DOHH2 (cell line): ENCODE results near the gene SLC1A1.
A peak's percentile ranks its signal among the peaks of the same experiment; 100 is the strongest.

Source experiments
- H3F3A ChIP-seq: fragments of 200-600 bp; sonication (generic), shearing (Covaris generic); 2 replicates; pipeline ENCODE4 v1.6.0; 2016; ENCODE audit warnings: antibody characterized with exemption, mild to moderate bottlenecking; ENCODE audit not compliant: control insufficient read depth, insufficient read depth
- H3K27ac ChIP-seq: fragments of 200-600 bp; sonication (generic); 2 replicates; pipeline ENCODE4 v1.5.1; 2014; ENCODE audit warnings: low read depth, mild to moderate bottlenecking, low read length, moderate library complexity
- H3K27me3 ChIP-seq: fragments of 200-600 bp; sonication (generic); 2 replicates; pipeline ENCODE4 v1.6.1; 2014; ENCODE audit warnings: mild to moderate bottlenecking, low read length, mixed read lengths; ENCODE audit not compliant: control insufficient read depth
- H3K36me3 ChIP-seq: fragments of 200-600 bp; sonication (generic); 2 replicates; pipeline ENCODE4 v1.6.1; 2014; ENCODE audit warnings: mild to moderate bottlenecking, low read length, moderate library complexity, mixed read lengths; ENCODE audit not compliant: control insufficient read depth
- H3K4me1 ChIP-seq: fragments of 200-600 bp; sonication (generic); 2 replicates; pipeline ENCODE4 v1.6.1; 2014; ENCODE audit warnings: mild to moderate bottlenecking, low read length, mixed read lengths; ENCODE audit not compliant: control insufficient read depth
- H3K4me2 ChIP-seq: fragments of 200-600 bp; sonication (generic); 2 replicates; pipeline ENCODE4 v1.6.0; 2014; ENCODE audit warnings: mild to moderate bottlenecking, low read length, moderate library complexity
- H3K4me3 ChIP-seq: fragments of 200-600 bp; sonication (generic); 2 replicates; pipeline ENCODE4 v1.5.1; 2014; ENCODE audit warnings: mild to moderate bottlenecking, low read length, mixed read lengths
- H3K79me2 ChIP-seq: fragments of 200-600 bp; sonication (generic); 2 replicates; pipeline ENCODE4 v1.6.1; 2014; ENCODE audit warnings: mild to moderate bottlenecking, low read length, mixed read lengths; ENCODE audit not compliant: control insufficient read depth
- H3K9me2 ChIP-seq: fragments of 200-600 bp; sonication (generic); replicated peaks from 2 replicates; pipeline ENCODE4 v1.6.1; 2014; ENCODE audit warnings: mild to moderate bottlenecking, low read length, mixed read lengths; ENCODE audit not compliant: control insufficient read depth
- H3K9me3 ChIP-seq: fragments of 200-600 bp; sonication (generic); 2 replicates; pipeline ENCODE4 v1.6.1; 2014; ENCODE audit warnings: antibody characterized with exemption, low read length, mixed read lengths; ENCODE audit not compliant: control insufficient read depth, insufficient read depth
- H4K20me1 ChIP-seq: fragments of 200-600 bp; sonication (generic); 2 replicates; pipeline ENCODE4 v1.6.0; 2014; ENCODE audit warnings: low read depth, mild to moderate bottlenecking, antibody characterized with exemption, low read length, moderate library complexity; ENCODE audit not compliant: control insufficient read depth, insufficient read depth
- CTCF ChIP-seq: fragments of 200-600 bp; sonication (generic); IDR thresholded peaks from one replicate; pipeline ENCODE4 v1.5.1; 2014; ENCODE audit warnings: antibody characterized with exemption, mild to moderate bottlenecking, low read depth, low read length; ENCODE audit not compliant: poor library complexity, severe bottlenecking
- EZH2phosphoT487 ChIP-seq: fragments of 200-600 bp; sonication (generic); IDR thresholded peaks from 2 replicates; pipeline ENCODE4 v1.6.1; 2017; ENCODE audit warnings: borderline replicate concordance, mild to moderate bottlenecking, antibody characterized with exemption, low read length, moderate library complexity, mixed read lengths

Gene SLC1A1

GRCh38 chr9:4494806-4495205 is 4.5 kb downstream of the SLC1A1 start:
- Histone ChIP-seq H3K4me3 (no peak overlapping the region), H3K27ac (no peak overlapping the region), H3K27me3 (peaks cover 20% of the 10 kb centered on the region), H3K9me2 (no peaks in the 10 kb centered on the region), H3K79me2 (no peaks in the 10 kb centered on the region), H3F3A (no peaks in the 10 kb centered on the region), H3K9me3 (no peaks in the 10 kb centered on the region), H4K20me1 (no peaks in the 10 kb centered on the region), H3K4me2 (no peak overlapping the region), H3K36me3 (no peaks in the 10 kb centered on the region), H3K4me1 (peaks cover 40% of the 10 kb centered on the region)
- TF ChIP-seq EZH2phosphoT487 (no peak), CTCF (no peak)

- Histone ChIP-seq H3F3A (no peaks in the 10 kb centered on the region), H3K4me1 (peaks cover 37% of the 10 kb centered on the region), H3K27ac (no peak overlapping the region), H3K79me2 (no peaks in the 10 kb centered on the region), H3K27me3 (peaks cover 13% of the 10 kb centered on the region), H4K20me1 (no peaks in the 10 kb centered on the region), H3K4me2 (peak overlapping the region; percentile 31), H3K4me3 (no peak overlapping the region), H3K9me3 (no peaks in the 10 kb centered on the region), H3K36me3 (no peaks in the 10 kb centered on the region), H3K9me2 (no peaks in the 10 kb centered on the region)
- TF ChIP-seq EZH2phosphoT487 (no peak), CTCF (no peak)
These were observed 5.3 kb downstream of the SLC1A1 start for GRCh38 chr9:4495537-4495936.

- H3K36me3 ChIP-seq = no peaks in the 10 kb centered on the region
- TF ChIP-seq CTCF = no peak
- TF ChIP-seq EZH2phosphoT487 = no peak
- H3K9me3 ChIP-seq = no peaks in the 10 kb centered on the region
- H3K27me3 ChIP-seq = peaks cover 3% of the 10 kb centered on the region; the same call in 1 of the 2 replicates
- H4K20me1 ChIP-seq = no peaks in the 10 kb centered on the region
- H3F3A ChIP-seq = no peaks in the 10 kb centered on the region
- H3K27ac ChIP-seq = no peak overlapping the region
- H3K4me2 ChIP-seq = peak overlapping the region; percentile 31
- H3K79me2 ChIP-seq = no peaks in the 10 kb centered on the region
- no peak overlapping the region for H3K4me3 ChIP-seq
- H3K9me2 ChIP-seq = no peaks in the 10 kb centered on the region
- H3K4me1 ChIP-seq = peaks cover 28% of the 10 kb centered on the region
These were observed 6.2 kb downstream of the SLC1A1 start for GRCh38 chr9:4496497-4496896.

- TF ChIP-seq EZH2phosphoT487 (no peak), CTCF (no peak)
- H3F3A ChIP-seq = no peaks in the 10 kb centered on the region
- H3K27ac ChIP-seq = no peak overlapping the region
These were observed 7.1 kb downstream of the SLC1A1 start for GRCh38 chr9:4497395-4497794.

More at GRCh38 chr9:4497395-4497794, 7.1 kb downstream of the SLC1A1 start:
- no peaks in the 10 kb centered on the region for H4K20me1 ChIP-seq
- no peaks in the 10 kb centered on the region for H3K36me3 ChIP-seq
- no peaks in the 10 kb centered on the region for H3K9me3 ChIP-seq
- H3K79me2 ChIP-seq = no peaks in the 10 kb centered on the region
- no peaks in the 10 kb centered on the region for H3K9me2 ChIP-seq
- H3K27me3 ChIP-seq = no peaks in the 10 kb centered on the region
- no peak overlapping the region for H3K4me2 ChIP-seq
- no peak overlapping the region for H3K4me3 ChIP-seq
- H3K4me1 ChIP-seq = peaks cover 25% of the 10 kb centered on the region
